ENCODE data around the gene SMARCA1.

SMARCA1 gene

GRCh38 chrX:129452523-129452922 is 70.8 kb downstream of the SMARCA1 start:
- DNase-seq = no peak

- DNase-seq = no peak
Measured at GRCh38 chrX:129450123-129450522, 73.2 kb downstream of the SMARCA1 start.

- no peak for DNase-seq
Measured at GRCh38 chrX:129449148-129449547, 74.1 kb downstream of the SMARCA1 start.

GRCh38 chrX:129445436-129445835 is 77.9 kb downstream of the SMARCA1 start:
- no peak for DNase-seq

GRCh38 chrX:129433945-129434344 is 89.3 kb downstream of the SMARCA1 start:
- DNase-seq = no peak

- DNase-seq = no peak
Measured at GRCh38 chrX:129433461-129433860, 89.8 kb downstream of the SMARCA1 start.

- DNase-seq = no peak
Measured at GRCh38 chrX:129427267-129427666, 96.0 kb downstream of the SMARCA1 start.

GRCh38 chrX:129423191-129423590 is 100.1 kb downstream of the SMARCA1 start:
- DNase-seq = no peak

GRCh38 chrX:129404670-129405008 is 118.7 kb downstream of the SMARCA1 start:
- no peak for DNase-seq

- no peak for DNase-seq
Measured at GRCh38 chrX:129403974-129404669, 119.2 kb downstream of the SMARCA1 start.

All from stimulated activated CD4-positive, alpha-beta T cell treated with anti-CD3 and anti-CD28 coated beads, Interleukin-4, amount 100 ng/mL, for 24 hours (primary cell).